Measurements from ENCODE around the gene TAC3.
"Not testable (repeated sequence)": the region's sequence is repeated elsewhere in the genome, so short reads cannot be mapped to it uniquely, and the experiment has no call there.

Gene TAC3

GRCh38 chr12:56980941-56981530 is 35.3 kb downstream of the TAC3 start:
- DNase-seq: no peak

DNA sequence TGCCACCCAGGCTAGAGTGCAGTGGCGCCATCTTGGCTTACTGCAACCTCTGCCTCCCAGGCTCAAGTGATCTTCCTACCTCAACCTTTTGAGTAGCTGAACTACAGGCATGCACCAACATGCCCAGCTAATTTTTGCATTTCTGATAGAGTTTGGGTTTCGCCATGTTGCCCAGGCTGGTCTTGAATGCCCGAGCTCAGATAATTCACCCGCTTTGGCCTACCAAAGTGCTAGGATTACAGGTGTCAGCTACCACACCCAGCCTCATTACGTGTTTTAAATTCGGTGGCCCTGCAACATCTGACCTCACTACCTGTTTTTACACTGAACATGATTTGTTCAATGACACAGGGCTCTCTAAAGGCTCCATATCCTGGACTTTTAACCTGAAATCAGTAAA is 36.1 kb downstream of the TAC3 start:
- DNase-seq: no peak

DNA sequence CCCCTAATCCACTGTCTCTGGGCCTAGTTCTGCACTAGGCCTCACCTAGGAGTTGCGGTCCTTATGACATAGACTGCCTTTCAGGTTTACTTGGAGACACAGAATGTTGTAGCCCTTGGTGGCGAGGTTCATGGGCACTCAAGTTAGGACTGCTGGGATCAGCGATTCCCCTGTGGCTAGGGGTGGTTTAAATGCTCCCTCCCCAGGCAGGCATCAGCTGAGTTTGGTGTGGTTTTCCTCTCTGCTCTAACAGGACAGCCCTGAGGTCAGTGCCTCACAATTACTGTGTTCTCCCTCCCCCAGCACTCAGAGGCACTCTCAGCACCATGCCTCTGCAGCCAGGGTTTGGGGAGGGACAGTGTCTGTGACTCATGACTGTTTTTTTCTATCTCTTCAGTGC is 36.7 kb downstream of the TAC3 start:
- DNase-seq: no peak

DNA sequence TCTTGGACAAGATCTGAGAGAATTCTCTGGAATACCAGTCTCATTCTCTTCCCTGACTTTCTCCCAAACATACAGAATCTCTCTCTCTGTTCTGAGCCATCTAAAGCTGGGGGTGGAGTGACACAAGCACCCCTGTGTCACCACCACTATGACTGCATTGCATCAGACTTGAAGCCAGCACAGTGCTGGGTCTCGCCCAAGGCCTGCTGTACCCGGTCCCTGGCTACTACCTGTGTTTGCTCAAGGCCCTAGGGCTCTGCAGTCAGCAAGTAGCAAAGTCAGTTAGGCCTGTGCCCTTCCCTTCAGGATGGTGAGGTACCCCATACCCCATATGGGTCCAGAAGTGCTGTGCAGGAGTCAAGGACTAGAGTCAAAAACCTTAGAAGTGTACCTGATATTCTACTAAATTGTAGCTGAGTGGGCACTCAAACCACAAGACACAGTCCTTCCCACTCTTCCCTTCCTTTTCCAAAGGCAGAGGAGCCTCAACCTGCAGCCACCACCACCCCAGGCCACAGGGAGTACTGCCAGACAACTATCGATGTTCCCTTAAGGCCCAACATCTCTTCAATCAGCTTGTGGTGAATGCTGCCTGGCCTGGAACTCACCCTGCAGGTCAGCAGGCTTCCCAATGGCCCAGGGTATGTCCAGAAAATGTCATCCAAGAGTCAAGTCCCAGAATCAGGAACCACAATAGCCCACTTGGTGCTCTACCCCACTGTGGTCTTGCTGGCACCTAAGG is 37.8 kb downstream of the TAC3 start:
- no peak for DNase-seq

DNA sequence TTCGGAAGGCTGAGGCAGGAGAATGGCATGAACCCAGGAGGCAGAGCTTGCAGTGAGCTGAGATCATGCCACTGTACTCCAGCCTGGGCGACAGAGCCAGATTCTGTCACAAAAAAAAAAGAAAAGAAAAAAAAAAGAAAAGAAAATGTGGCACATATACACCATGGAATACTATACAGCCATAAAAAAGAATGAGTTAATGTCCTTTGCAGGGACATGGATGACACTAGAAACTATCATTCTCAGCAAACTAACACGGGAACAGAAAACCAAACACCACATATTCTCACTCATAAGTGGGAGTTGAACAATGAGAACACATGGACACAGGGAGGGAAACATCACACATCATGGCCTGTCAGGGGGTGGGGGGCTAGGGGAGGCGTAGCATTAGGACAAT is 39.0 kb downstream of the TAC3 start:
- not testable (repeated sequence) for DNase-seq

DNA sequence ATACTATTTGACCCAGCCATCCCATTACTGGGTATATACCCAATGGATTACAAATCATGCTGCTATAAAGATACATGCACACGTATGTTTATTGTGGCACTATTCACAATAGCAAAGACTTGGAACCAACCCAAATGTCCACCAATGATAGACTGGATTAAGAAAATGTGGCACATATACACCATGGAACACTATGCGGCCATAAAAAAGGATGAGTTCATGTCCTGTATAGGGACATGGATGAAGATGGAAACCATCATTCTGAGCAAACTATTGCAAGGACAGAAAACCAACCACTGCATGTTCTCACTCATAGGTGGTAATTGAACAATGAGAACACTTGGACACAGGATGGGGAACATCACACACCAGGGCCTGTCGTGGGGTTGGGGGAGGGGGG is 42.1 kb downstream of the TAC3 start:
- DNase-seq: not testable (repeated sequence)

- not testable (repeated sequence) for DNase-seq
These were observed 47.4 kb downstream of the TAC3 start for GRCh38 chr12:56968910-56969309.

GRCh38 chr12:56965997-56966642 is 50.2 kb downstream of the TAC3 start:
- not testable (repeated sequence) for DNase-seq

DNA sequence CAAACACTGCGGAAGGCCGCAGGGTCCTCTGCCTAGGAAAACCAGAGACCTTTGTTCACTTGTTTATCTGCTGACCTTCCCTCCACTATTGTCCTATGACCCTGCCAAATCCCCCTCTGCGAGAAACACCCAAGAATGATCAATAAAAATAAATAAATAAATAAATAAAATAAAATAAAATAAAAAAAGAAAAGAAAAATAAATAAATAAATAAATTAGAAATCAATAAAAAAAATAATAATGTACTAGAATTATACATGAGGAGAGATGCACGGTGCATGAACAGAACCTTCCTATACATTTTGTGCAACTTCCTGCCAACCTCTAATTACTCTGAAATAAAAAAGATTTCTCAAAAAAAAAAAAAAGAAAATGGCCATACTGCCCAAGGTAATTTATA is 51.2 kb downstream of the TAC3 start:
- not testable (repeated sequence) for DNase-seq

DNA sequence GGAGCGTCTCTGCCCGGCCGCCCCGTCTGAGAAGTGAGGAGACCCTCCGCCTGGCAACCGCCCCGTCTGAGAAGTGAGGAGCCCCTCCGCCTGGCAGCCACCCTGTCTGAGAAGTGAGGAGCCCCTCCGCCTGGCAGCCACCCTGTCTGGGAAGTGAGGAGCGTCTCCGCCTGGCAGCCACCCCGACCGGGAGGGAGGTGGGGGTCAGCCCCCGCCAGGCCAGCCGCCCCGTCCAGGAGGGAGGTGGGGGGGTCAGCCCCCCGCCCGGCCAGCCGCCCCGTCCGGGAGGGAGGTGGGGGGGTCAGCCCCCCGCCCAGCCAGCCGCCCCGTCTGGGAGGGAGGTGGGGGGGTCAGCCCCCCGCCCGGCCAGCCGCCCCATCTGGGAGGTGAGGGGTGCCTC is 52.8 kb downstream of the TAC3 start:
- DNase-seq: not testable (repeated sequence)

DNA sequence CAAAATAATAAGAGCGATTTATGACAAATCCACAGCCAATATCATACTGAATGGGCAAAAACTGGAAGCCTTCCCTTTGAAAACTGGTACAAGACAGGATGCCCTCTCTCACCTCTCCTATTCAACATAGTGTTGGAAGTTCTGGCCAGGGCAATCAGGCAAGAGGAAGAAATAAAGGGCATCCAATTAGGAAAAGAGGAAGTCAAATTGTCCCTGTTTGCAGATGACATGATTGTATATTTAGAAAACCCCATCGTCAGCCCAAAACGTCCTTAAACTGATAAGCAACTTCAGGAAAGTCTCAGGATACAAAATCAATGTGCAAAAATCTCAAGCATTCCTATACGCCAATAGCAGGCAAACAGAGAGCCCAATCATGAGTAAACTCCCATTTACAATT is 54.1 kb downstream of the TAC3 start:
- not testable (repeated sequence) for DNase-seq

All from COR-L47 (cell line).